ENCODE results near the gene MGAT5.

MGAT5 gene

GRCh38 chr2:134238371-134238770 is 15.5 kb upstream of the MGAT5 start:
- Mint-ChIP-seq H3K9me3 (no peaks in the 10 kb centered on the region), H3K36me3 (ENCODE audit: low read depth) (no peaks in the 10 kb centered on the region), H3K4me1 (ENCODE audit: low read depth) (peaks cover 82% of the 10 kb centered on the region), H3K27me3 (no peaks in the 10 kb centered on the region), H3K27ac (no peak overlapping the region), H3K4me3 (no peak overlapping the region)
- DNase-seq, result no peak

GRCh38 chr2:134240061-134240460 is 13.8 kb upstream of the MGAT5 start:
- Mint-ChIP-seq H3K27me3 (no peaks in the 10 kb centered on the region), H3K4me3 (no peak overlapping the region), H3K9me3 (no peaks in the 10 kb centered on the region), H3K27ac (no peak overlapping the region), H3K36me3 (ENCODE audit: low read depth) (peaks cover 2% of the 10 kb centered on the region), H3K4me1 (ENCODE audit: low read depth) (peaks cover 83% of the 10 kb centered on the region)
- DNase-seq, result no peak

GRCh38 chr2:134241911-134242310 is 12.0 kb upstream of the MGAT5 start:
- Mint-ChIP-seq H3K36me3 (ENCODE audit: low read depth) (peaks cover 2% of the 10 kb centered on the region), H3K27ac (no peak overlapping the region), H3K4me3 (no peak overlapping the region), H3K9me3 (no peaks in the 10 kb centered on the region), H3K4me1 (ENCODE audit: low read depth) (peaks cover 82% of the 10 kb centered on the region), H3K27me3 (no peaks in the 10 kb centered on the region)
- DNase-seq, result no peak

GRCh38 chr2:134243244-134243643 is 10.6 kb upstream of the MGAT5 start:
- Mint-ChIP-seq H3K9me3 (no peaks in the 10 kb centered on the region), H3K4me3 (no peak overlapping the region), H3K36me3 (ENCODE audit: low read depth) (peaks cover 2% of the 10 kb centered on the region), H3K27me3 (no peaks in the 10 kb centered on the region), H3K4me1 (ENCODE audit: low read depth) (peaks cover 88% of the 10 kb centered on the region), H3K27ac (no peak overlapping the region)
- no peak for DNase-seq

- H3K9me3 Mint-ChIP-seq, result no peaks in the 10 kb centered on the region
- no peaks in the 10 kb centered on the region for H3K27me3 Mint-ChIP-seq
- H3K27ac Mint-ChIP-seq, result peak overlapping the region; percentile 33
- H3K36me3 Mint-ChIP-seq (ENCODE audit: low read depth), result peaks cover 2% of the 10 kb centered on the region
- H3K4me1 Mint-ChIP-seq (ENCODE audit: low read depth), result peaks cover 94% of the 10 kb centered on the region
- H3K4me3 Mint-ChIP-seq, result no peak overlapping the region
- no peak for DNase-seq
These were observed 9.8 kb upstream of the MGAT5 start for GRCh38 chr2:134244086-134244485.

- peaks cover 2% of the 10 kb centered on the region for H3K36me3 Mint-ChIP-seq (ENCODE audit: low read depth)
- no peak for DNase-seq
- H3K9me3 Mint-ChIP-seq, result no peaks in the 10 kb centered on the region
- H3K4me1 Mint-ChIP-seq (ENCODE audit: low read depth), result peaks cover 94% of the 10 kb centered on the region
- H3K27ac Mint-ChIP-seq, result peak overlapping the region; percentile 33
- no peak overlapping the region for H3K4me3 Mint-ChIP-seq
- no peaks in the 10 kb centered on the region for H3K27me3 Mint-ChIP-seq
These were observed 9.3 kb upstream of the MGAT5 start for GRCh38 chr2:134244587-134244986.

GRCh38 chr2:134245340-134245984 is 8.4 kb upstream of the MGAT5 start:
- Mint-ChIP-seq H3K27ac (no peak overlapping the region), H3K9me3 (no peaks in the 10 kb centered on the region), H3K36me3 (ENCODE audit: low read depth) (peaks cover 2% of the 10 kb centered on the region), H3K4me3 (no peak overlapping the region), H3K27me3 (no peaks in the 10 kb centered on the region), H3K4me1 (ENCODE audit: low read depth) (peaks cover 96% of the 10 kb centered on the region)
- DNase-seq, result peak; percentile 76

- peaks cover 99% of the 10 kb centered on the region for H3K4me1 Mint-ChIP-seq (ENCODE audit: low read depth)
- no peaks in the 10 kb centered on the region for H3K9me3 Mint-ChIP-seq
- peak overlapping the region; percentile 18 for H3K4me3 Mint-ChIP-seq
- H3K27me3 Mint-ChIP-seq, result no peaks in the 10 kb centered on the region
- peaks cover 4% of the 10 kb centered on the region for H3K36me3 Mint-ChIP-seq (ENCODE audit: low read depth)
- peak overlapping the region; percentile 49 for H3K27ac Mint-ChIP-seq
- DNase-seq, result no peak
These were observed 7.6 kb upstream of the MGAT5 start for GRCh38 chr2:134246154-134246874.

GRCh38 chr2:134247679-134248078 is 6.2 kb upstream of the MGAT5 start:
- H3K4me1 Mint-ChIP-seq (ENCODE audit: low read depth), result peaks cover 98% of the 10 kb centered on the region
- DNase-seq, result no peak
- H3K27ac Mint-ChIP-seq, result no peak overlapping the region
- H3K9me3 Mint-ChIP-seq, result no peaks in the 10 kb centered on the region
- peaks cover 7% of the 10 kb centered on the region for H3K36me3 Mint-ChIP-seq (ENCODE audit: low read depth)
- H3K4me3 Mint-ChIP-seq, result no peak overlapping the region
- H3K27me3 Mint-ChIP-seq, result no peaks in the 10 kb centered on the region

- no peak for DNase-seq
- H3K27ac Mint-ChIP-seq, result no peak overlapping the region
- H3K27me3 Mint-ChIP-seq, result no peaks in the 10 kb centered on the region
- H3K9me3 Mint-ChIP-seq, result no peaks in the 10 kb centered on the region
- no peak overlapping the region for H3K4me3 Mint-ChIP-seq
- peaks cover 13% of the 10 kb centered on the region for H3K36me3 Mint-ChIP-seq (ENCODE audit: low read depth)
- peaks cover 98% of the 10 kb centered on the region for H3K4me1 Mint-ChIP-seq (ENCODE audit: low read depth)
These were observed 5.0 kb upstream of the MGAT5 start for GRCh38 chr2:134248913-134249312.

- Mint-ChIP-seq H3K27ac (peak overlapping the region; percentile 86), H3K4me1 (ENCODE audit: low read depth) (peaks cover 98% of the 10 kb centered on the region), H3K27me3 (no peaks in the 10 kb centered on the region), H3K4me3 (peak overlapping the region; percentile 3), H3K36me3 (ENCODE audit: low read depth) (peaks cover 20% of the 10 kb centered on the region), H3K9me3 (no peaks in the 10 kb centered on the region)
- DNase-seq, result no peak
These were observed 4.1 kb upstream of the MGAT5 start for GRCh38 chr2:134249755-134250154.

- H3K4me1 Mint-ChIP-seq (ENCODE audit: low read depth), result peaks cover 94% of the 10 kb centered on the region
- H3K4me3 Mint-ChIP-seq, result peak overlapping the region; percentile 47
- H3K27ac Mint-ChIP-seq, result peak overlapping the region; percentile 86
- peaks cover 29% of the 10 kb centered on the region for H3K36me3 Mint-ChIP-seq (ENCODE audit: low read depth)
- H3K9me3 Mint-ChIP-seq, result no peaks in the 10 kb centered on the region
- no peaks in the 10 kb centered on the region for H3K27me3 Mint-ChIP-seq
- DNase-seq, result no peak
These were observed 2.9 kb upstream of the MGAT5 start for GRCh38 chr2:134250840-134251461.

- Mint-ChIP-seq H3K4me3 (peak overlapping the region; percentile 29), H3K27me3 (no peaks in the 10 kb centered on the region), H3K9me3 (no peaks in the 10 kb centered on the region), H3K4me1 (ENCODE audit: low read depth) (peaks cover 94% of the 10 kb centered on the region), H3K27ac (peak overlapping the region; percentile 87), H3K36me3 (ENCODE audit: low read depth) (peaks cover 39% of the 10 kb centered on the region)
- no peak for DNase-seq
These were observed 1.7 kb upstream of the MGAT5 start for GRCh38 chr2:134252092-134252750.

- DNase-seq, result no peak
- no peaks in the 10 kb centered on the region for H3K9me3 Mint-ChIP-seq
- H3K27ac Mint-ChIP-seq, result peak overlapping the region; percentile 87
- H3K36me3 Mint-ChIP-seq (ENCODE audit: low read depth), result peaks cover 39% of the 10 kb centered on the region
- no peaks in the 10 kb centered on the region for H3K27me3 Mint-ChIP-seq
- H3K4me3 Mint-ChIP-seq, result no peak overlapping the region
- peaks cover 94% of the 10 kb centered on the region for H3K4me1 Mint-ChIP-seq (ENCODE audit: low read depth)
These were observed 661 bp upstream of the MGAT5 start for GRCh38 chr2:134253117-134253704.
